ENCODE measurements around the gene SVOPL. TPM values are rescaled to one million over a fixed set of nuclear protein-coding genes. Genes with fewer than 3 reads are reported as not detected.

Gene SVOPL
- total and polyA plus RNA-seq, 2 donors (not counting 1 experiment from before 2014, with no cell fraction given), result not detected

GRCh38 chr7:138712652-138713051, 11.5 kb upstream of the SVOPL start:
- Histone ChIP-seq H3K27ac (ENCODE audit: insufficient read depth, low read length) (no peak overlapping the region), H3K27me3 (ENCODE audit: control insufficient read depth, insufficient read depth, low read length) (no peaks in the 10 kb centered on the region), H3K4me2 (ENCODE audit: extremely low read depth, insufficient read depth, low read length) (no peak overlapping the region), H3K79me2 (ENCODE audit: control insufficient read depth, insufficient read depth, low read length) (no peaks in the 10 kb centered on the region), H3K36me3 (ENCODE audit: control insufficient read depth, insufficient read depth, low read length) (no peaks in the 10 kb centered on the region), H3K9me3 (ENCODE audit: control insufficient read depth, insufficient read depth, low read depth, low read length) (no peaks in the 10 kb centered on the region), H3K4me1 (ENCODE audit: control insufficient read depth, extremely low read depth, insufficient read depth, low read length) (no peaks in the 10 kb centered on the region), H3K4me3 (replicated peaks in 1 of 4; ENCODE audit: control extremely low read depth in 1 of 4, insufficient read depth in 1 of 4, low read depth in 3 of 4, low read length in 4 of 4) (no peak overlapping the region), H2AFZ (ENCODE audit: low read length) (no peak overlapping the region), H3K9ac (ENCODE audit: insufficient read depth, low read length) (no peak overlapping the region), H4K20me1 (ENCODE audit: control insufficient read depth, extremely low read depth, insufficient read depth, low read length) (no peaks in the 10 kb centered on the region)
- DNase-seq (ENCODE audit: low read depth in 2 of 2), result no peak
- TF ChIP-seq CTCF (conservative IDR thresholded peaks at IDR 0.05 in 1 of 2, IDR thresholded peaks at IDR 0.05 in 1 of 2; ENCODE audit: low read depth in 1 of 2, low read length in 2 of 2) (no peak), EZH2 (IDR thresholded peaks at IDR 0.05; ENCODE audit: low read length, missing control alignments) (no peak)

GRCh38 chr7:138710536-138711385, 9.6 kb upstream of the SVOPL start:
- no peaks in the 10 kb centered on the region for H3K4me1 ChIP-seq (ENCODE audit: control insufficient read depth, extremely low read depth, insufficient read depth, low read length)
- no peaks in the 10 kb centered on the region for H3K36me3 ChIP-seq (ENCODE audit: control insufficient read depth, insufficient read depth, low read length)
- TF ChIP-seq CTCF (conservative IDR thresholded peaks at IDR 0.05 in 1 of 2, IDR thresholded peaks at IDR 0.05 in 1 of 2; ENCODE audit: low read depth in 1 of 2, low read length in 2 of 2) (no peak), EZH2 (IDR thresholded peaks at IDR 0.05; ENCODE audit: low read length, missing control alignments) (no peak)
- no peak overlapping the region for H3K9ac ChIP-seq (ENCODE audit: insufficient read depth, low read length)
- no peak overlapping the region for H3K4me2 ChIP-seq (ENCODE audit: extremely low read depth, insufficient read depth, low read length)
- no peaks in the 10 kb centered on the region for H3K9me3 ChIP-seq (ENCODE audit: control insufficient read depth, insufficient read depth, low read depth, low read length)
- H3K27ac ChIP-seq (ENCODE audit: insufficient read depth, low read length), result no peak overlapping the region
- no peak for DNase-seq (ENCODE audit: low read depth in 2 of 2)
- no peak overlapping the region for H2AFZ ChIP-seq (ENCODE audit: low read length)
- no peaks in the 10 kb centered on the region for H3K27me3 ChIP-seq (ENCODE audit: control insufficient read depth, insufficient read depth, low read length)
- H4K20me1 ChIP-seq (ENCODE audit: control insufficient read depth, extremely low read depth, insufficient read depth, low read length), result no peaks in the 10 kb centered on the region
- H3K79me2 ChIP-seq (ENCODE audit: control insufficient read depth, insufficient read depth, low read length), result no peaks in the 10 kb centered on the region
- no peak overlapping the region for H3K4me3 ChIP-seq (replicated peaks in 1 of 4; ENCODE audit: control extremely low read depth in 1 of 4, insufficient read depth in 1 of 4, low read depth in 3 of 4, low read length in 4 of 4)

- Histone ChIP-seq H3K27ac (ENCODE audit: insufficient read depth, low read length) (no peak overlapping the region), H3K9me3 (ENCODE audit: control insufficient read depth, insufficient read depth, low read depth, low read length) (no peaks in the 10 kb centered on the region), H4K20me1 (ENCODE audit: control insufficient read depth, extremely low read depth, insufficient read depth, low read length) (no peaks in the 10 kb centered on the region), H3K9ac (ENCODE audit: insufficient read depth, low read length) (no peak overlapping the region), H3K4me2 (ENCODE audit: extremely low read depth, insufficient read depth, low read length) (no peak overlapping the region), H3K36me3 (ENCODE audit: control insufficient read depth, insufficient read depth, low read length) (no peaks in the 10 kb centered on the region), H3K27me3 (ENCODE audit: control insufficient read depth, insufficient read depth, low read length) (no peaks in the 10 kb centered on the region), H3K79me2 (ENCODE audit: control insufficient read depth, insufficient read depth, low read length) (no peaks in the 10 kb centered on the region), H3K4me3 (replicated peaks in 1 of 4; ENCODE audit: control extremely low read depth in 1 of 4, insufficient read depth in 1 of 4, low read depth in 3 of 4, low read length in 4 of 4) (no peak overlapping the region), H3K4me1 (ENCODE audit: control insufficient read depth, extremely low read depth, insufficient read depth, low read length) (no peaks in the 10 kb centered on the region), H2AFZ (ENCODE audit: low read length) (no peak overlapping the region)
- no peak for DNase-seq (ENCODE audit: low read depth in 2 of 2)
- no peak for TF ChIP-seq CTCF (conservative IDR thresholded peaks at IDR 0.05 in 1 of 2, IDR thresholded peaks at IDR 0.05 in 1 of 2; ENCODE audit: low read depth in 1 of 2, low read length in 2 of 2)
- no peak for TF ChIP-seq EZH2 (IDR thresholded peaks at IDR 0.05; ENCODE audit: low read length, missing control alignments)
Measured at GRCh38 chr7:138705167-138705566, 4.0 kb upstream of the SVOPL start.

All from fibroblast of lung (primary cell).